ENCODE results near the gene BRSK1.

GRCh38 chr19:55248704-55249103 lies 35.1 kb upstream of the BRSK1 start:
- TF ChIP-seq POLR2AphosphoS5 (IDR thresholded peaks at IDR 0.05), result no peak
- TF ChIP-seq, protein P1, sequence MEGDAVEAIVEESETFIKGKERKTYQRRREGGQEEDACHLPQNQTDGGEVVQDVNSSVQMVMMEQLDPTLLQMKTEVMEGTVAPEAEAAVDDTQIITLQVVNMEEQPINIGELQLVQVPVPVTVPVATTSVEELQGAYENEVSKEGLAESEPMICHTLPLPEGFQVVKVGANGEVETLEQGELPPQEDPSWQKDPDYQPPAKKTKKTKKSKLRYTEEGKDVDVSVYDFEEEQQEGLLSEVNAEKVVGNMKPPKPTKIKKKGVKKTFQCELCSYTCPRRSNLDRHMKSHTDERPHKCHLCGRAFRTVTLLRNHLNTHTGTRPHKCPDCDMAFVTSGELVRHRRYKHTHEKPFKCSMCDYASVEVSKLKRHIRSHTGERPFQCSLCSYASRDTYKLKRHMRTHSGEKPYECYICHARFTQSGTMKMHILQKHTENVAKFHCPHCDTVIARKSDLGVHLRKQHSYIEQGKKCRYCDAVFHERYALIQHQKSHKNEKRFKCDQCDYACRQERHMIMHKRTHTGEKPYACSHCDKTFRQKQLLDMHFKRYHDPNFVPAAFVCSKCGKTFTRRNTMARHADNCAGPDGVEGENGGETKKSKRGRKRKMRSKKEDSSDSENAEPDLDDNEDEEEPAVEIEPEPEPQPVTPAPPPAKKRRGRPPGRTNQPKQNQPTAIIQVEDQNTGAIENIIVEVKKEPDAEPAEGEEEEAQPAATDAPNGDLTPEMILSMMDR (IDR thresholded peaks at IDR 0.05), result no peak

Data from stomach (tissue), 4 donors.